SK-N-MC (cell line): Measurements from ENCODE around the gene ADISSP.

Experiments used
- EZH2 ChIP-seq: fragments of 200-600 bp; sonication (generic); IDR thresholded peaks from one replicate; pipeline ENCODE4 v1.6.1; 2017; ENCODE audit warnings: antibody characterized with exemption
- FOXP2 ChIP-seq: optimal IDR thresholded peaks from 2 replicates; pipeline ENCODE3; 2011; ENCODE audit warnings: mild to moderate bottlenecking, moderate library complexity; ENCODE audit not compliant: insufficient read depth; ENCODE audit errors: extremely low read length, control extremely low read depth
- POLR2AphosphoS5 ChIP-seq: IDR thresholded peaks from 2 replicates; pipeline ENCODE4 v1.6.1; 2012; ENCODE audit warnings: mild to moderate bottlenecking, low read depth, low read length, borderline replicate concordance

GRCh38 chr20:3707508-3707899 lies 60.0 kb downstream of the ADISSP start:
- TF ChIP-seq POLR2AphosphoS5 (no peak), EZH2 (no peak), FOXP2 (no peak)
